ENCODE data around the gene HHEX. TPM values are rescaled to one million over a fixed set of nuclear protein-coding genes. Genes with fewer than 3 reads are reported as not detected.

HHEX gene
- total and polyA plus RNA-seq, 10 of the 15 experiments (the other 5 are each of a cell fraction or from before 2014, with no cell fraction given): 3.9 to 32.8 (median 16.4) TPM

- H3K4me2 ChIP-seq (ENCODE audit: control insufficient read depth, insufficient read depth): no peak overlapping the region
- no peak overlapping the region for H3K9ac ChIP-seq (ENCODE audit: control insufficient read depth, insufficient read depth, low read length)
- CTCF ChIA-PET: interaction anchor here (0.7 to 1.3 kb wide), 2 partner anchors 13 to 17 kb away, joined by 3 to 4 read pairs; no protein-coding TSS in a partner anchor
- TF ChIP-seq HDGF (IDR thresholded peaks at IDR 0.05) (no peak), TARDBP (IDR thresholded peaks at IDR 0.05; ENCODE audit: borderline replicate concordance) (no peak), GABPA (IDR thresholded peaks at IDR 0.05; ENCODE audit: low read depth) (no peak), KDM1A (IDR thresholded peaks at IDR 0.05; ENCODE audit: borderline replicate concordance) (no peak), CHD2 (IDR thresholded peaks at IDR 0.05; ENCODE audit: borderline replicate concordance, low read depth, low read length) (no peak), DPF2 (IDR thresholded peaks at IDR 0.05) (no peak), SP1 (IDR thresholded peaks at IDR 0.05; ENCODE audit: low read depth, low read length) (no peak), MTA3 (IDR thresholded peaks at IDR 0.05; ENCODE audit: borderline replicate concordance, low read length) (no peak), SIN3A (IDR thresholded peaks at IDR 0.05; ENCODE audit: low read depth, low read length) (no peak), CHD4 (IDR thresholded peaks at IDR 0.05) (no peak), YY1 (IDR thresholded peaks at IDR 0.05; ENCODE audit: low read depth, low read length) (no peak), USF2 (IDR thresholded peaks at IDR 0.05; ENCODE audit: borderline replicate concordance, low read depth, low read length) (no peak), ZNF274 (IDR thresholded peaks at IDR 0.05; ENCODE audit: insufficient read depth, insufficient read length) (no peak)
- peaks cover 0 to 25% of the 10 kb centered on the region in 2 experiments; a peak in 3 of 4 replicates for H3K27me3 ChIP-seq (replicated peaks in 1 of 2; ENCODE audit: control insufficient read depth in 2 of 2, insufficient read depth in 2 of 2, low read length in 1 of 2)
- no peak overlapping the region for H2AFZ ChIP-seq (ENCODE audit: control insufficient read depth, low read depth, low read length)
- 86% methylated on average over 1 of the region's 1 CpG for WGBS (ENCODE audit: insufficient coverage, insufficient replicate concordance, low lambda C conversion rate, missing lambda C conversion rate)
- FAIRE-seq (no peak), DNase-seq (ENCODE audit: low read depth, low spot score) (no peak), ATAC-seq (no peak)
- no peaks in the 10 kb centered on the region for H4K20me1 ChIP-seq (ENCODE audit: control insufficient read depth, insufficient read depth)
- no peaks in the 10 kb centered on the region for H3K9me3 ChIP-seq (replicated peaks; ENCODE audit: control insufficient read depth, insufficient read depth, low read length)
- no peak overlapping the region for H3K27ac ChIP-seq (ENCODE audit: control insufficient read depth, insufficient read depth)
- intact Hi-C loops (cut with micrococcal nuclease; ENCODE audit: unreplicated experiment): loop anchor here (5.0 kb wide), 1 partner anchor 49 kb away; no protein-coding TSS in a partner anchor
- H3K4me3 ChIP-seq: no peak overlapping the region
- BruUV-seq (replicated peaks): no TSS peak
- peaks cover 22% of the 10 kb centered on the region for H3K4me1 ChIP-seq (ENCODE audit: control insufficient read depth, insufficient read depth, low read length)
- in situ Hi-C loops (cut with MboI): no loop called here
- POLR2A ChIA-PET: no interaction called here
- SMC1A ChIA-PET (ENCODE audit: uncharacterized antibody, unreplicated experiment): interaction anchor here (1.2 to 1.5 kb wide), 2 partner anchors 19 to 29 kb away, joined by 3 read pairs; no protein-coding TSS in a partner anchor
- H3K79me2 ChIP-seq (ENCODE audit: control insufficient read depth, insufficient read depth, low read length): no peaks in the 10 kb centered on the region
- RAD21 ChIA-PET (ENCODE audit: unreplicated experiment): interaction anchor here (0.6 kb wide), 1 partner anchor 1661 kb away, joined by 3 read pairs; no protein-coding TSS in a partner anchor
- no peaks in the 10 kb centered on the region for H3K36me3 ChIP-seq (ENCODE audit: control insufficient read depth in 2 of 2, insufficient read depth in 2 of 2, low read length in 1 of 2)
These were observed 3.8 kb downstream of the HHEX start for GRCh38 chr10:92693534-92693893.
